Brain pericyte (primary cell): ENCODE results near the gene PPM1E.
"Not testable (repeated sequence)": the region's sequence is repeated elsewhere in the genome, so short reads cannot be mapped to it uniquely, and the experiment has no call there.

Source experiments
- DNase-seq: peaks from one replicate; pipeline ENCODE4 v3.0.0-alpha.2; 2012; ENCODE audit warnings: low read depth, low spot score

The PPM1E gene

GRCh38 chr17:58779446-58779845 is 23.8 kb downstream of the PPM1E start:
- no peak for DNase-seq

- no peak for DNase-seq
Measured at GRCh38 chr17:58783380-58783779, 27.7 kb downstream of the PPM1E start.

GRCh38 chr17:58785097-58785496 is 29.4 kb downstream of the PPM1E start:
- no peak for DNase-seq

- DNase-seq = no peak
Measured at GRCh38 chr17:58786586-58787295, 31.1 kb downstream of the PPM1E start.

GRCh38 chr17:58788199-58788598 is 32.5 kb downstream of the PPM1E start:
- DNase-seq = no peak

- DNase-seq = no peak
Measured at GRCh38 chr17:58789160-58789559, 33.5 kb downstream of the PPM1E start.

GRCh38 chr17:58789831-58790230 is 34.2 kb downstream of the PPM1E start:
- DNase-seq = no peak

GRCh38 chr17:58794508-58794907 is 38.9 kb downstream of the PPM1E start:
- not testable (repeated sequence) for DNase-seq

- no peak for DNase-seq
Measured at GRCh38 chr17:58802188-58802587, 46.5 kb downstream of the PPM1E start.

- DNase-seq = no peak
Measured at GRCh38 chr17:58806046-58806445, 50.4 kb downstream of the PPM1E start.

- no peak for DNase-seq
Measured at GRCh38 chr17:58808609-58809563, 53.2 kb downstream of the PPM1E start.

- DNase-seq = no peak
Measured at GRCh38 chr17:58809564-58809936, 53.9 kb downstream of the PPM1E start.

GRCh38 chr17:58811290-58811689 is 55.6 kb downstream of the PPM1E start:
- DNase-seq = no peak

- DNase-seq = no peak
Measured at GRCh38 chr17:58813712-58814111, 58.1 kb downstream of the PPM1E start.

- no peak for DNase-seq
Measured at GRCh38 chr17:58818654-58819053, 63.0 kb downstream of the PPM1E start.

- DNase-seq = no peak
Measured at GRCh38 chr17:58822148-58823050, 66.7 kb downstream of the PPM1E start.

- no peak for DNase-seq
Measured at GRCh38 chr17:58823051-58823525, 67.4 kb downstream of the PPM1E start.

GRCh38 chr17:58829172-58829637 is 73.6 kb downstream of the PPM1E start:
- DNase-seq = no peak

GRCh38 chr17:58831780-58832179 is 76.1 kb downstream of the PPM1E start:
- no peak for DNase-seq

- DNase-seq = no peak
Measured at GRCh38 chr17:58832514-58832913, 76.9 kb downstream of the PPM1E start.

- no peak for DNase-seq
Measured at GRCh38 chr17:58837699-58838098, 82.0 kb downstream of the PPM1E start.
